Frontal cortex (tissue), 4 donors: Measurements from ENCODE around the gene C1QTNF3. TPM values are rescaled to one million over a fixed set of nuclear protein-coding genes. Genes with fewer than 3 reads are reported as not detected.
"Not testable (repeated sequence)": the region's sequence is repeated elsewhere in the genome, so short reads cannot be mapped to it uniquely, and the experiment has no call there.

Experiments
- DNase-seq, 2 donors: peaks; one replicate each; pipeline ENCODE4 v3.0.0; 2012; ENCODE audit warnings: low spot score in 2 of 2
- FAIRE-seq: peaks from 2 replicates; lab custom pipeline; 2012; peaks lifted over from hg19 to GRCh38; lab: Jason Lieb, UNC
- total RNA-seq: library from RNA; depleted of rRNA; stranded (reverse); fragments of >200 nt; gene quantifications from one replicate; pipeline ENCODE4 v1.2.3, GENCODE V29; 2014
- donor health status: control.
- donor health status: control.
- donor health status: control.

Gene C1QTNF3, protein sequence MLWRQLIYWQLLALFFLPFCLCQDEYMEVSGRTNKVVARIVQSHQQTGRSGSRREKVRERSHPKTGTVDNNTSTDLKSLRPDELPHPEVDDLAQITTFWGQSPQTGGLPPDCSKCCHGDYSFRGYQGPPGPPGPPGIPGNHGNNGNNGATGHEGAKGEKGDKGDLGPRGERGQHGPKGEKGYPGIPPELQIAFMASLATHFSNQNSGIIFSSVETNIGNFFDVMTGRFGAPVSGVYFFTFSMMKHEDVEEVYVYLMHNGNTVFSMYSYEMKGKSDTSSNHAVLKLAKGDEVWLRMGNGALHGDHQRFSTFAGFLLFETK
- 12.6 TPM for total RNA-seq

DNA sequence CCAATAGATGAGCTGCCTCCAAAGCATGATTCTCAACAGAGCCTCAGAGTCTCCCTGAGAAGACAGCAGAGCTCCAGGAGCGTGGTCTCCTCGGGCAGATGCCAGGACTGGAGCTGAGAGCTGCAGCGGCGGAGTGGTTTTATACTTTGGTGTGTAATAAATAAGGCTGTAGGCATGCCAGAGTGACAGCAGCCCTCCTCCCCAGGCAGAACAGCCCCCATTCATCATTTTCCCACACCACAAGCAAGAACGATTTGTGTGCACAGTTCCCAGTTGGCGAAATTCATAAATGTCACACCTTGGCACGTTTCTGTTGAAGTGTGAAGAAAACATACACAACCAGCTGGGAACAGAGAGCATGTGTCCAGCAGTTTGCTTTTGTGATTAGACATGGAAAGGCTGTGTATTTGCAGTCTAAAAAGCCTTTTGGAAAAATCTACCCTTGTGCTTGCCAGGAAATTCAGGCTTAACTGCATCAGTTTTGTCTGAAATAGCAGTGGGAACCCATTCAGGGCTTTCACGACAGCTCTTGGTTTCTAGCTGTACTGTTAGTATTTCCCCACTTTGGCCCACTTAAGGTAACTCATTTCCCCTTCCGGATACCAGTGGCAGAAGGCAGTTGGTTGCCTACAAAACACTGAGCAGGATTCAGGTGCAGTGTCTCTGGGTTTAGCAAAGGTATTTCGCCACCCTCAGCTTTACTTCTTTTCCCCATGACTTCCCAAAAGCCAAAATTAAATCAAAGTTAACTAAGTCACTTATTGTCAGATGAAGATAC, at the start of gene C1QTNF3:
TSS of gene C1QTNF3 (minus strand) at position 115 of the 778 bp plus-strand sequence. CDS start at position 27, 88 bp downstream.
- FAIRE-seq (no peak), DNase-seq (peak in 1 of 2 donors; percentile 8)

DNA sequence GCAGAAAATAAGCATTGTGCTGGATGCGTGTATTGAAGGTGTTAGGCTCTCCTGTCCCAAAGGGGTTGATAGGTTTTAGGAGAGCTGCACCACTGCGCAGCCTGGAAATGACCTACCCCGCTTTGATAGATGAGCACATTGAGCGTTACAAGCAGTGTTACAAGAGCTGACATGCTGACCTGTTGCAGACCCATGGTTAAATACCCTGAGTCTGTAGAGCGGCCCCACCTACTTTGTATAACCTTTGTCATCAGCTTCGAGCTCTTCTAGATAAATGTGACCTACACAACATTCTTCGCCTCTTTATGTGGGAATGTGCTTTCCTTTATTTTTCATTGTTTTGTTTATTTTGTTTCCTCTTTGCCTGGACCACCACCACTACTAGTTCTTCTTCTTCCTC, 48.0 kb upstream of the C1QTNF3 start:
- FAIRE-seq, DNase-seq: not testable (repeated sequence)

DNA sequence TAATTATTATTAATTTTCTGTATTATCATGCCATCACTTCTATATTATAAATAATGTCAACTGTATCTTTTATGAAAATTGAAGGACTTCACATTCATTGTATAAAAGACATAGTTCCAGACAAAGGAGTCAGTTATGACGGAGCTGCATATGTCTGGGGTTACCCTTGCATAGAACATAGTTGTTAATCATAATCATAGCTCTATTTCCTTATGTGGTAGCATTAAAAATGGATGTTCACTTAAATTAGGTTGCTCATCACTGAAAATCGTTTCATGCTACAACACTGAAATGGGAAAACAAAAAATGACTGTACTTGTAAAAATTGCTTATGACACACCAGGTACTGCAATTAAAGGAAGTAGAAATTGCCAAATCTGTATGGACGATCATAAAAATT, 46.8 kb upstream of the C1QTNF3 start:
- FAIRE-seq, DNase-seq: not testable (repeated sequence)

DNA sequence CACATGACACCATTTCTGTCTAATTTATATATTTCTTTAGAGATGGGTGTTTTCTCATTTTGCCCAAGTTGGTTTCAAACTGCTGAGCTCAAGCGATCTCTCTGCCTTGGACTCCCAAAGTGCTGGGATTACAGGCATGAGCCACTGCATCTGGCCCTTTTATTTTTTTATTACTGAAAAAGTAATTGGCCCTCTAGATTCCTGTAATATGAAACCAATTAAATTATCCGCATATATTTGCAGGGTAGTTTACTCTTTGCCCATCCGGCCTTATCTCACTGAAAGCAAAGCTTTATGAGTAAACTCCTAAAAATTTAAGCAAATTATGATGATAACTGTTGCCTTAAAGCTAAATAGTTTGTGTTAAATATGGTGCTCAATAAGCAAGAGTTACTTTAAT, 44.7 kb upstream of the C1QTNF3 start:
- not testable (repeated sequence) for FAIRE-seq, DNase-seq

DNA sequence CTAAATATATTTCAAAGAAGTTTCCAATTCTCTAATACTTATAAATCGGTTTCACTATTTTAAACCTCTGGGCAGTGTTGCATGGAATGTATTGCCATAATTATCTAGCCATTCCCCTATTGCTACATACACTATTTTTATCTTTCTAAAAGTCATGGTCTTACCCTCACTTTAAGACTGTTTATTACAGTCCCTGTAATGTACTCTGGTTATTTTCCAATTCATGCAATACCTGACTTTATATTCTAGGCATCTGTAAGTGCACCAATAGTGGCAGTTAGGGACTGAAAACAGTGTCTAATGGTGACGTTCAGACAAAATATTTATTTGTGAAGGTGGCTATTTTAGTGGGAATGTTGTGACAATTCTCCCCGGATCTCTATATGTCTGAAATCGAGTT, 40.9 kb upstream of the C1QTNF3 start:
- DNase-seq, FAIRE-seq: not testable (repeated sequence)

DNA sequence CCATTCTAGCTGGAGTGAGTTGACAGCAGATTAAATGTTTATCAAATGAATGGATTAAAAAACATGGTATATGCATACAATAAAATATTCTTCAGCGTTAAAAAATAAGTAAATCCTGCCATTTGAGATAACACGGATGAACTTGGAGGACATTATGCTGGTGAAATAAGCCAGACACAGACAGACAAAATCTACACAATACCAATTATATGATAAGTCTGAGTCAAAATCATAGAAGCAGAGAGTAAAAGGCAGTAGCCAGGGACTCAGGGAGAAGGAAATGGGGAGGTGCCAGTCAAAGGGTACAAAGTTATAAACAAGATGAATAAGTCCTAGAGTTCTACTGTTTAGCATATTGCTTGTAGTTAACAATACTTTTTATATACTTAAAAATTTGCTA, 36.5 kb upstream of the C1QTNF3 start:
- FAIRE-seq, DNase-seq: not testable (repeated sequence)

DNA sequence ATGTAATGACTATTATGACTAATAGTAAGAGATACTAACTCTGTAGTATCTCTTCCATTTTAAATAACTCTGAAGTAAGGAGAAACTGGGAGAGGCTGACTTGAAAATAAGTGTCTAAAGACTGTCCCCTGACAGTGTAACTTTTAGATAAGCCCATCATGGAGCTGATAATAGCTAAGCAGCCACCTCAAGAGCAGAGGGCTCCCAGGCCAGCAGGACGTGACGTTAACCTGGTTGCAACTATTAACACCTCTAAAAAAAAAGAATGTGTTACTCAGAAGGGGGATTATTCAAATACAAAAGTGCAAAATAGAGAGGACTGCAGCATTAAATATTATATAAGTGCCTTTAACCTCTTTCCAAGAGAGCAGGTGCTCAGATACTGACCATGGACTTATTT, 34.6 kb upstream of the C1QTNF3 start:
- not testable (repeated sequence) for FAIRE-seq, DNase-seq

DNA sequence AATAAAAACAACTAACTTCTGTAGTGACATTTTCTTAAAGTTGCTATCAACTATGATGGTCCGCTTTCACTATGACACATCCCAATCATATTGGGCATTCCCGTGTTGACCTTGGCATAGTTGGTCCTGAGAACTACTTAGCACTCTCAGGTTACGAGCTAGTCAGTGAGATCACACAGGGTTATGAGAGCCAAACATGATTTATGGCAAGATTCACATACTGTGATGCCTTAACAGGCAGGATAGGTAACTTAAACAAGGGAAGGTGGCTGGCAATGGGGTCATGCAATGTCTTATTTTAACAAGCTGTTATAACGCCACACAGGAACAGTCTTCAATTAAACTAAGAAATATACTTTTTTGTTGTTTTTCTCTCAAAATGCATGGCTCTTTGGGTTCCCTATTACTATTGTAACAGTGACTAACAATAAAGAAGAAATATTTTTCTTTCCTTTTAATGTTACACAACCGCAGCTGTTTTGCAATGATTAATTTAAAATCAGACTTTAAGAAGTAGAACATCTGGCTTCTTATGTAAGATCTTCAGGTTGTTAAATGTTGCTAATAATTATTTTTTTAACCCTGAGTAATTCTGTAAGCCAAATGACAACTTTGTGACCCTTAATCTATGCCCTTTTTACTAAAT, 33.8 kb upstream of the C1QTNF3 start:
- not testable (repeated sequence) for DNase-seq, FAIRE-seq

DNA sequence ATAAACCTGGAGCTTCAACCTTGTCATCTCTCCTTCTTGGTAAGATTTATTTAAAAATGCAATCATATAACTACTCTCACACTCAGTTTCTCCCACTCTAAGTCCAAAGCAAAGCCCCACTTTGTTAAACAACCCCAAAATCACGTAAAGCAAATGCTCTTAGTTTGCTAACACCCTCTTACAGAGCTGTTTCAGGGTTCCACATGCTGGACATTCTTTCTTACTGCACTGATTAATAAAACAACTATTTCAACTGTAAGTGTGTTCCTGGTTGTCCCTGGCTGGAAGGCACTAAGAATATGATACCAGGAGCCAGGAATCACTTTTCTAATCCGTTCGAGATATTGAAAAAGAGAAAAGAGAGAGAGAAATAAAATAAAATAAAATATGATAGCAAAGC, 31.5 kb upstream of the C1QTNF3 start:
- FAIRE-seq, DNase-seq: not testable (repeated sequence)

DNA sequence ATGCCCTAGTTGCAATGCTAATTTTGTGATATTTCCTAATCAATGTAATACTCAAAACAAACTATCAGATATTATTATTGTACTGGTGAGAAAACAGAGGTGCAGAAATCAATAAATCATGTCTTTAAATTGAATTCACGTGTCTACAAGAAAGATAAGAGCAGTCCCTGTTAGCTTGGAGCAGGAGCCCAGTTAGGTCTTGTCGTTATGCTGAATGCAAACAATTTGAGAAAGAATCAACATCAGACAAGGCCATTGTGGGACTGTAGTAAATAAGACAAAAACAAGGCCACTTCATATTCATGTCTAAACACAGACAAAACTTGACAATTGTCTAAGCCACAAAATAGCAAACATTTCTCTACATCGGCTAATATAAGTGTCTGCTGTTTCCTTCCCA, 31.1 kb upstream of the C1QTNF3 start:
- not testable (repeated sequence) for DNase-seq, FAIRE-seq

DNA sequence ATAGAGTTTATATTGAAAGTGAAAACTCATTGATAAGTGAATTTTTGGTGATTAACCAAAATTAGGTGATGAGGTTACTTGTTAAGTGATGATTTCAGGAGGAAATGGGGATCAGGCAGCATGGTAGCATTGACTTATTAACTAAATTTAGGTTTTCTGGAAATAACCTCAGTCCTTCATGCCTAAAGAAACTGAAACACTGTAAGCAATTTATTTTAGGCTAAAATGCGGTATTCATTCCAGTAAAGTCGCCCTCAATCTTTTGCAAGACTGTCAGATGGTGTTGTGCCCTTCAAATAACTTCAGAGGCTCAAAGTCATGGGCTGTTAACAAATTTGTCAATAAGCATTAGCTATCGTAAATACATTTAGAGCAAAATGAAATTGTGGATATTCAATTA, 27.6 kb upstream of the C1QTNF3 start:
- not testable (repeated sequence) for FAIRE-seq, DNase-seq

DNA sequence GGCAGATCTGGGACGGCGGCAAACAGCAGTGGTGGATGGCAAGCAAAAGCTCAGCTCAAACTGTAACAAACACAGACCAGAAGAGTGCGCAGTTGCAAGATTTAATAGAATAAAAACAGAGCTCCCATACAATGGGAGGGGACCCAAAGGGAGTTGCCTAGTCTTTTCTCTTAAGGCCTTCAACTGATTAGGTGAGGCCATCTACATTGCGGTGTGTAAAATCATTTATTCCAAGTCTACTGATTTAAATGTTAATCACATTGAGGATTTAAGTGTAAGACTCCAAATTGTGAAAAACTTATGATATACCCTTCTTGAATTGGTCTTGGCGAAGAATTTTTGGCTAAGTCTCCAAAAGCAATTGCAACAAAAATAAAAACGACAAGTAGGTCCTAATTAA, 21.6 kb upstream of the C1QTNF3 start:
- DNase-seq, result no peak
- FAIRE-seq, result no peak

DNA sequence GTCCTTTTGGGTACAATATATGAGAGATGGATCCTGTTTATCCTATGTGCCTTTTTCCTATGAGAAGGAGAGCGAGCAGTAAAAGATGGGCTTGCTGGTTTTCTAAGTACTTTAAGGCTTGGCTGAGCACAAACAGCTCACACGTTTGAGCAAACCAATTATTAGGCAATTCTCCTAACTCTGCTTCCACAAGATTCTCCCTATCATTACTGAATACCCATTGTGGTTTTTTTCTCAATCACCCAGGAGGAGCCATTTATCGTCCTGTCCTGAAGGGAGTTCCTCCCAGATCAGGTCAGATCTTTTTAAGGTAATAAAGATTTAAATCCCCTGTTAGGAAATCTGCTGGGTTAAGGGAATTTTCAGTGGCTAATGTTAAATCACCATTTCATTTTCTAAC, 19.4 kb upstream of the C1QTNF3 start:
- DNase-seq (no peak), FAIRE-seq (no peak)

DNA sequence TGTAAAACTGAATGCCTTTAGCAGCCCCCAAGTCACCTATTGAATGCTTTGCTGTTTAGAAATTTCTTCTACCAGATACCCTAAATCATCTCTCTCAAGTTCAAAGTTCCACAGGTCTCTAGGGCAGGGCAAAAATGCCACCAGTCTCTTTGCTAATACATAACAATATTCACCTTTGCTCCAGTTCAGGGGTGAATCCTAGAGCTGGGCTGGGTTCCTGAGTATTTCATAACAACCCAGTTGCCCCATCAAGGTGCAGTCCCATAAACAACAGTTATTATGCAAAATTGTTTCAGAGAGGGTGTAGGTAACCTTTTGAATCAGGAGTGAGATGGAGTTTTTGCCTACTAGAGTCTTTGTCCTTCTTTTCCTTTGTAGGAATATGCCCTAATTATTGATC, 19.0 kb upstream of the C1QTNF3 start:
- FAIRE-seq, result no peak

DNA sequence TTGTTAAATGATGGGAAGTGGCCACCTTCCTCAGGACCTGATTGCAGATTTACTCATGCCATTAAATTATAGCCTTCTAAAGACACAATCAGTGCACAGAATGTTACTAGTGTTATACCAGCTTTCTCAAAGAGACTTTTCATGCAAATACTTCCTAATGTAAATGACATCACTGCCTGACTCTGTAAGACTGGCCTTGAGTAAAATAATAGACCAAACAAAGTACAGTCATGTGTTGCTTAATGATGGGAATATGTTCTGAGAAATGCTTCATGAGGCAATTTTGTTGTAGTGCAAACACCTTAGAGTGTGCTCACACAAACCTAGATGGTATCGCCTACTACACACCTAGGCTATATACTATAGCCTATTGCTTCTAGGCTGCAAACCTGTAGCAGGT, 17.0 kb upstream of the C1QTNF3 start:
- FAIRE-seq (no peak), DNase-seq (no peak)

More for the DNA sequence above, 19.0 kb upstream of the C1QTNF3 start:
- no peak for DNase-seq

DNA sequence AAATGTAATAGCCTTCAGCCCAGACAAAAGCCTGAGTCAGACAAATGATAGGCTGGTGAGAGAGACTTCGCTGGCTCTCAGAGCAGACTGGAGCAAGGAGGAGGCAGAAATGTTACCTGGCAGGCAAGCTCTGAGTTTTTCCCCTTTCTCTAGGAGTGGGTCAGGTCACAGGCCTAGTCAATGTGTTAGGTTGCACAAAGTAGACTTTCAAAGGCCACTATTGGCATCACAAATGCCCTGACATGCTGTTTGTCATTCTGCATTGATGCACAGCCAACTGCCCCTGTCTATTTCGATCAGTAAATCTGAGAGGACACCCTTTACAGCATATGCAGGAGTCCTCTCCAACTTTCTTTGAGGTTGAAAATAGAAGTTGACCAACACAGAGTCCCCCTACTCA, 15.5 kb upstream of the C1QTNF3 start:
- FAIRE-seq, result no peak

DNA sequence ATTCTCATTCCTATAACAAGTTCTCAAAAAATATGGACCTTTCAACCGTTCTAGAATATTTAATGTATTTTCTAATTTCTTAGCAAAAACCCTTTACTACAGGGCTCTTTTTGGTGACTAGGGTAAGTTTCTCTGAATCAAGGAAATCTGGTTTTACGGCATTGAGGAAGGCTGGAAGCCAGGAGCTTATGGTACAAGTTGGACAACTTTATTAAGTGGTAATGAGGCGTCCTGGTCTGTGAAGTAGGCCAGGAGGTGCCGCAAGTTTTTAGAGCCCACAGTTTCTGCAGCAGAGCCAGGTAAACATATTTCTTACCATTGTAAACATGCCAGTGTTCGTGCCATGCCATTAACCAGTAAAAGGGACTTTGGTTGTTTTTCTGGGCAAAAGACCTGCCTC, 14.6 kb upstream of the C1QTNF3 start:
- FAIRE-seq (no peak), DNase-seq (no peak)

More for the DNA sequence above, 15.5 kb upstream of the C1QTNF3 start:
- no peak for DNase-seq

DNA sequence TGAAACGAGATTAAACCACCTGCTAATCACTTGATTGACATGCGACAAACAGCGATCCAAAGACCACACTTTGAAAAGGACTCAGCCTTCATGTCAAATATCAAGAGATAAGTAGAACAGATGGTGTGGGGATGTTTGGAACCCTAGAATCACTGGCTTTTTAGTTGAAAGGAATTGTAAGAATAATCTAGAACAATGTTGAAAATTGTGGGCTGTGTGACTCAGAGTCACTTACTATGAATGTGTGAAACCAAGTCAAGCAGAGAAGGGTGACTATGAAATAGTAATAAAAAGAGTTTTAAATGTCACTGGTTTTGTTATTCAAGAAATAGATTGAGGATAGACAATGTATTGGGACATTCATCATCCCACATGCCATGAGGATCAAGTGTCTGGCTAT, 14.1 kb upstream of the C1QTNF3 start:
- FAIRE-seq, result no peak
- no peak for DNase-seq

DNA sequence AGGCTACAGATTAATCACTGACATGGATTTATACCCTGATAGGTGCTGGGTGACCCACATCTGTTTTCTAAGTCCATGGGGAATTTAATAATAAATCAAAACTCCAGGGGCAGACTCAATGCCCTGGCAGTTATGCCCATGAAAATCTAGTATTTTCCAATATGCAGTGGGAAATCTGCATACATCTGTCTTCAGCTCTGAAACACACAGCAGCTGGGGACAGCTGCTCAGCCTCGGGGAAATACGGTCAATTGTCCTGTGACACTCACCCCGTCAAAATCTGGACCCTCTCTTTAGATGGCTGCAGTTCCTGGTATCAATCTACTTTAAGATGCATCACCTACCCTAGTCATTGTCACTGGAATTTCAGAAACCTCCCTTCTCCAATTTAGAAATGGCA, 12.7 kb upstream of the C1QTNF3 start:
- no peak for DNase-seq
- no peak for FAIRE-seq

DNA sequence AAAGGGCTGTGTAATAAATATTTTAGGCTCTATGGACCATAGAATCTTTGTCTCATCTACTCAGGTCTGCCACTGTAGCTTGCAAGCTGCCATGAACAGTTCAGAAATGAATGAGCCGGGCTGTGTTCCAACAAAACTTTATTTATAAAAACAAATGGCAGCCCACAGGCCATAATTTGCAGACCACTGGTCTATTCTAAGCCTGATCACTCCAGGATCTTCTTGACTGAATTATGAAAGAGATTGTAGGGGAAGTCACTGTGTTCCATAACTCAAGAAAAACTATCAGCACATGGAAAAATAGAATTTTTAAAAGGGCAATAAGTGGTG, 11.4 kb upstream of the C1QTNF3 start:
- DNase-seq (no peak), FAIRE-seq (no peak)
